OCI-LY7 (cell line): ENCODE measurements around the gene FYN.

Experiments used
- EZH2phosphoT487 ChIP-seq: fragments of 200-600 bp; sonication (generic); IDR thresholded peaks from 2 replicates; pipeline ENCODE4 v1.6.1; 2018; ENCODE audit warnings: low read depth, borderline replicate concordance, mild to moderate bottlenecking, mixed run types, antibody characterized with exemption, low read length, moderate library complexity, mixed read lengths
- TF ChIP-seq, protein P1 (sequence below): fragments of 200-600 bp; sonication (generic); conservative IDR thresholded peaks from 2 replicates; pipeline ENCODE4 v1.5.1; 2014; ENCODE audit warnings: mild to moderate bottlenecking, antibody characterized with exemption, low read length, moderate library complexity, mixed read lengths

DNA sequence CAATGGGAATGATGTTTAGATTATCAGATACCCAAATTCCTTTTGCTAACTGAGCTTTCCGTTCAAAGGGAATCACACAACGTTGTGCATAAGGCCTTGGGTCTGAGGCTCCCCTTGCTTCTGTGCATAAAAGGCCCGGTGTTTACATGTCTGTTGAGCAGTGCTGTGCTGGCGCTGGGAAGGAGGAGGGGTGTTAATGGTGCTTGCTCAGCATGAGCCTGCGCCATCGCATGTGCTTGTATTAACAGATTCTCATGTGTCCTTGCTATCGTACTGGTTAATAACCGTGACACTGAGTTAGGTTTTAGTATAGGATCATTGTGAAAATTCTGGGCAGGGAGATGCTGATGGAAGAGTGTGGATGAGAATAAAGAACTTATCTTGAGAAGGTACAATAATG is 205.3 kb downstream of the FYN start:
- TF ChIP-seq, protein P1, sequence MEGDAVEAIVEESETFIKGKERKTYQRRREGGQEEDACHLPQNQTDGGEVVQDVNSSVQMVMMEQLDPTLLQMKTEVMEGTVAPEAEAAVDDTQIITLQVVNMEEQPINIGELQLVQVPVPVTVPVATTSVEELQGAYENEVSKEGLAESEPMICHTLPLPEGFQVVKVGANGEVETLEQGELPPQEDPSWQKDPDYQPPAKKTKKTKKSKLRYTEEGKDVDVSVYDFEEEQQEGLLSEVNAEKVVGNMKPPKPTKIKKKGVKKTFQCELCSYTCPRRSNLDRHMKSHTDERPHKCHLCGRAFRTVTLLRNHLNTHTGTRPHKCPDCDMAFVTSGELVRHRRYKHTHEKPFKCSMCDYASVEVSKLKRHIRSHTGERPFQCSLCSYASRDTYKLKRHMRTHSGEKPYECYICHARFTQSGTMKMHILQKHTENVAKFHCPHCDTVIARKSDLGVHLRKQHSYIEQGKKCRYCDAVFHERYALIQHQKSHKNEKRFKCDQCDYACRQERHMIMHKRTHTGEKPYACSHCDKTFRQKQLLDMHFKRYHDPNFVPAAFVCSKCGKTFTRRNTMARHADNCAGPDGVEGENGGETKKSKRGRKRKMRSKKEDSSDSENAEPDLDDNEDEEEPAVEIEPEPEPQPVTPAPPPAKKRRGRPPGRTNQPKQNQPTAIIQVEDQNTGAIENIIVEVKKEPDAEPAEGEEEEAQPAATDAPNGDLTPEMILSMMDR = no peak
- no peak for TF ChIP-seq EZH2phosphoT487
